NCI-H1930 (cell line): ENCODE data around the gene IQCE.
"Not testable (repeated sequence)": the region's sequence is repeated elsewhere in the genome, so short reads cannot be mapped to it uniquely, and the experiment has no call there.

Experiments used
- DNase-seq, 2 experiments: peaks; one replicate each; lab custom pipeline; 2025; lab: John Stamatoyannopoulos, UW

The IQCE gene

GRCh38 chr7:2576742-2577491 lies 18.1 kb downstream of the IQCE start:
- DNase-seq: no peak

- DNase-seq: no peak
Observed at GRCh38 chr7:2577914-2578680, 19.3 kb downstream of the IQCE start.

GRCh38 chr7:2580636-2581035 lies 21.9 kb downstream of the IQCE start:
- DNase-seq: no peak

GRCh38 chr7:2582006-2582735 lies 23.4 kb downstream of the IQCE start:
- no peak for DNase-seq

GRCh38 chr7:2583798-2584580 lies 25.2 kb downstream of the IQCE start:
- DNase-seq: no peak

- no peak for DNase-seq
Observed at GRCh38 chr7:2585446-2585845, 26.7 kb downstream of the IQCE start.

GRCh38 chr7:2586326-2587020 lies 27.7 kb downstream of the IQCE start:
- DNase-seq: no peak

- no peak for DNase-seq
Observed at GRCh38 chr7:2587134-2587533, 28.4 kb downstream of the IQCE start.

- no peak for DNase-seq
Observed at GRCh38 chr7:2587778-2588177, 29.0 kb downstream of the IQCE start.

GRCh38 chr7:2589341-2589740 lies 30.6 kb downstream of the IQCE start:
- DNase-seq: no peak

GRCh38 chr7:2589941-2590340 lies 31.2 kb downstream of the IQCE start:
- DNase-seq: not testable (repeated sequence)

- no peak for DNase-seq
Observed at GRCh38 chr7:2592375-2592865, 33.6 kb downstream of the IQCE start.

GRCh38 chr7:2593036-2593727 lies 34.4 kb downstream of the IQCE start:
- no peak for DNase-seq

- no peak for DNase-seq
Observed at GRCh38 chr7:2594599-2594998, 35.8 kb downstream of the IQCE start.

GRCh38 chr7:2595258-2595860 lies 36.6 kb downstream of the IQCE start:
- no peak for DNase-seq

GRCh38 chr7:2596464-2597272 lies 37.9 kb downstream of the IQCE start:
- no peak for DNase-seq

GRCh38 chr7:2597273-2597640 lies 38.5 kb downstream of the IQCE start:
- no peak for DNase-seq

- no peak for DNase-seq
Observed at GRCh38 chr7:2598154-2598823, 39.5 kb downstream of the IQCE start.

GRCh38 chr7:2601065-2601464 lies 42.3 kb downstream of the IQCE start:
- DNase-seq: no peak
